ENCODE results near the gene ADCY3.

DNA sequence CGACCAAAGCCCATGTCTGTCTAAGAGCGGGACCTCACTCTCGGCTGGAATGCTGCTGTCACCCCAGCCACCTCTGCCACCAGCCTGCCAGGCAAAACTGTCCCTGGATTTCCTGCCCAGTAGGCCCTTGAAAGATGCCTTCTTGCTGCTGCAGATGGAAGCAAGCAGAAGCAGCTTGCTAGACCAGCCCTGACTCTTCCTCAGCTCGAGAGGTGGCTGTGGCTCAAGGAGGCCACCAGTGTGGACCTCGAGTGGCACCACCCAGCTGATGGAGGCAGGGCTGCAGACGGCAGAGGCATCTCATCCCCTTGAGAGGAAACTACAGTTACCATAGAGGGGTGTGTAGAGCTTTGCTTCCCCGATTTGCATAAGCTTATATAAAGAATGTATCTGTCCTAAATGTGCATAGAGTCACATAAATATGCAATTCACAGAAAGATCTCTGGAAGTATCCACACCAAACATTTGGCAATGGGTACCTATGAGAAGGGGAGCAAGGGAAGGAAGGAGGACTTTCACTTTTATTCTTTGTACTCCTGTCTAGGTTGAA lies 20.6 kb downstream of the ADCY3 start:
- TF ChIP-seq BACH2 (CRISPR knock-in tag; IDR thresholded peaks at IDR 0.05; ENCODE audit: borderline replicate concordance) (no peak), ARNTL (CRISPR knock-in tag; IDR thresholded peaks at IDR 0.05; ENCODE audit: borderline replicate concordance, low read depth) (no peak), ZNF565 (CRISPR knock-in tag; conservative IDR thresholded peaks at IDR 0.05; ENCODE audit: low read depth) (no peak), ZFP3 (CRISPR knock-in tag; IDR thresholded peaks at IDR 0.05) (no peak), RARB (CRISPR knock-in tag; IDR thresholded peaks at IDR 0.05) (no peak), SNAI2 (CRISPR knock-in tag; IDR thresholded peaks at IDR 0.05) (no peak), ZC3H10 (CRISPR knock-in tag; IDR thresholded peaks at IDR 0.05) (no peak), TCF4 (CRISPR knock-in tag; IDR thresholded peaks at IDR 0.05; ENCODE audit: borderline replicate concordance) (no peak), OSR1 (CRISPR knock-in tag; IDR thresholded peaks at IDR 0.05) (no peak), ZNF8 (CRISPR knock-in tag; IDR thresholded peaks at IDR 0.05) (no peak)
- TF ChIP-seq, protein P1, sequence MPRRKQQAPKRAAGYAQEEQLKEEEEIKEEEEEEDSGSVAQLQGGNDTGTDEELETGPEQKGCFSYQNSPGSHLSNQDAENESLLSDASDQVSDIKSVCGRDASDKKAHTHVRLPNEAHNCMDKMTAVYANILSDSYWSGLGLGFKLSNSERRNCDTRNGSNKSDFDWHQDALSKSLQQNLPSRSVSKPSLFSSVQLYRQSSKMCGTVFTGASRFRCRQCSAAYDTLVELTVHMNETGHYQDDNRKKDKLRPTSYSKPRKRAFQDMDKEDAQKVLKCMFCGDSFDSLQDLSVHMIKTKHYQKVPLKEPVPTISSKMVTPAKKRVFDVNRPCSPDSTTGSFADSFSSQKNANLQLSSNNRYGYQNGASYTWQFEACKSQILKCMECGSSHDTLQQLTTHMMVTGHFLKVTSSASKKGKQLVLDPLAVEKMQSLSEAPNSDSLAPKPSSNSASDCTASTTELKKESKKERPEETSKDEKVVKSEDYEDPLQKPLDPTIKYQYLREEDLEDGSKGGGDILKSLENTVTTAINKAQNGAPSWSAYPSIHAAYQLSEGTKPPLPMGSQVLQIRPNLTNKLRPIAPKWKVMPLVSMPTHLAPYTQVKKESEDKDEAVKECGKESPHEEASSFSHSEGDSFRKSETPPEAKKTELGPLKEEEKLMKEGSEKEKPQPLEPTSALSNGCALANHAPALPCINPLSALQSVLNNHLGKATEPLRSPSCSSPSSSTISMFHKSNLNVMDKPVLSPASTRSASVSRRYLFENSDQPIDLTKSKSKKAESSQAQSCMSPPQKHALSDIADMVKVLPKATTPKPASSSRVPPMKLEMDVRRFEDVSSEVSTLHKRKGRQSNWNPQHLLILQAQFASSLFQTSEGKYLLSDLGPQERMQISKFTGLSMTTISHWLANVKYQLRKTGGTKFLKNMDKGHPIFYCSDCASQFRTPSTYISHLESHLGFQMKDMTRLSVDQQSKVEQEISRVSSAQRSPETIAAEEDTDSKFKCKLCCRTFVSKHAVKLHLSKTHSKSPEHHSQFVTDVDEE (CRISPR knock-in tag; IDR thresholded peaks at IDR 0.05): no peak
- TF ChIP-seq, protein P2, sequence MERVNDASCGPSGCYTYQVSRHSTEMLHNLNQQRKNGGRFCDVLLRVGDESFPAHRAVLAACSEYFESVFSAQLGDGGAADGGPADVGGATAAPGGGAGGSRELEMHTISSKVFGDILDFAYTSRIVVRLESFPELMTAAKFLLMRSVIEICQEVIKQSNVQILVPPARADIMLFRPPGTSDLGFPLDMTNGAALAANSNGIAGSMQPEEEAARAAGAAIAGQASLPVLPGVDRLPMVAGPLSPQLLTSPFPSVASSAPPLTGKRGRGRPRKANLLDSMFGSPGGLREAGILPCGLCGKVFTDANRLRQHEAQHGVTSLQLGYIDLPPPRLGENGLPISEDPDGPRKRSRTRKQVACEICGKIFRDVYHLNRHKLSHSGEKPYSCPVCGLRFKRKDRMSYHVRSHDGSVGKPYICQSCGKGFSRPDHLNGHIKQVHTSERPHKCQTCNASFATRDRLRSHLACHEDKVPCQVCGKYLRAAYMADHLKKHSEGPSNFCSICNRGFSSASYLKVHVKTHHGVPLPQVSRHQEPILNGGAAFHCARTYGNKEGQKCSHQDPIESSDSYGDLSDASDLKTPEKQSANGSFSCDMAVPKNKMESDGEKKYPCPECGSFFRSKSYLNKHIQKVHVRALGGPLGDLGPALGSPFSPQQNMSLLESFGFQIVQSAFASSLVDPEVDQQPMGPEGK (CRISPR knock-in tag; IDR thresholded peaks at IDR 0.05; ENCODE audit: borderline replicate concordance): no peak
- TF ChIP-seq, protein P3, sequence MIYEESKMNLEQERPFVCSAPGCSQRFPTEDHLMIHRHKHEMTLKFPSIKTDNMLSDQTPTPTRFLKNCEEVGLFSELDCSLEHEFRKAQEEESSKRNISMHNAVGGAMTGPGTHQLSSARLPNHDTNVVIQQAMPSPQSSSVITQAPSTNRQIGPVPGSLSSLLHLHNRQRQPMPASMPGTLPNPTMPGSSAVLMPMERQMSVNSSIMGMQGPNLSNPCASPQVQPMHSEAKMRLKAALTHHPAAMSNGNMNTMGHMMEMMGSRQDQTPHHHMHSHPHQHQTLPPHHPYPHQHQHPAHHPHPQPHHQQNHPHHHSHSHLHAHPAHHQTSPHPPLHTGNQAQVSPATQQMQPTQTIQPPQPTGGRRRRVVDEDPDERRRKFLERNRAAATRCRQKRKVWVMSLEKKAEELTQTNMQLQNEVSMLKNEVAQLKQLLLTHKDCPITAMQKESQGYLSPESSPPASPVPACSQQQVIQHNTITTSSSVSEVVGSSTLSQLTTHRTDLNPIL (CRISPR knock-in tag; IDR thresholded peaks at IDR 0.05; ENCODE audit: low read depth): no peak

Data from SK-N-SH treated with all-trans-retinoic acid at 6 μM for 48 hours (cell line).